ENCODE measurements around the gene AATK. TPM values are rescaled to one million over a fixed set of nuclear protein-coding genes. Genes with fewer than 3 reads are reported as not detected.

The AATK gene
- total and polyA plus RNA-seq, 9 of the 15 experiments (the other 6 are each of a cell fraction or from before 2014, with no cell fraction given), result 0.11 to 0.55 (median 0.38) TPM; not detected in 5

- TF ChIP-seq ZNF263 (CRISPR knock-in tag; IDR thresholded peaks at IDR 0.05; ENCODE audit: borderline replicate concordance) (peak; percentile 40; the same call in 1 of the 2 replicates), ZFP36 (IDR thresholded peaks at IDR 0.05; ENCODE audit: low read depth, low read length, partially characterized antibody) (peak; percentile 31), NR1H2 (CRISPR knock-in tag; IDR thresholded peaks at IDR 0.05) (no peak), ZNF384 (IDR thresholded peaks at IDR 0.05; ENCODE audit: low read depth, low read length) (peak; percentile 84), HNRNPLL (IDR thresholded peaks at IDR 0.05; ENCODE audit: low read depth, low read length, poor library complexity, severe bottlenecking) (peak; percentile 41), NRF1 (conservative IDR thresholded peaks at IDR 0.05 in 1 of 2, IDR thresholded peaks at IDR 0.05 in 1 of 2) (peak; percentile 19 to 54; a peak in 3 of 4 replicates), MXI1 (IDR thresholded peaks at IDR 0.05; ENCODE audit: low read depth, low read length) (peak; percentile 98), DPF2 (IDR thresholded peaks at IDR 0.05) (peak; percentile 92), ZNF239 (CRISPR knock-in tag; IDR thresholded peaks at IDR 0.05) (no peak), RCOR1 (IDR thresholded peaks at IDR 0.05; ENCODE audit: borderline replicate concordance in 1 of 2, low read depth in 2 of 2, low read length in 2 of 2) (peak; percentile 81 to 97), PYGO2 (tag; IDR thresholded peaks at IDR 0.05) (no peak), MECOM (CRISPR knock-in tag; IDR thresholded peaks at IDR 0.05) (0 out of 2 replicates have a peak, but pooled peaks have one; percentile 47), ID3 (CRISPR knock-in tag; IDR thresholded peaks at IDR 0.05) (no peak), ID3 (tag; IDR thresholded peaks at IDR 0.05) (peak; percentile 45; the same call in 1 of the 2 replicates), ZNF445 (CRISPR knock-in tag; IDR thresholded peaks at IDR 0.05; ENCODE audit: low read depth) (no peak), ELK3 (CRISPR knock-in tag; IDR thresholded peaks at IDR 0.05) (no peak), ZBTB2 (IDR thresholded peaks at IDR 0.05) (peak; percentile 61; the same call in 1 of the 2 replicates)
- TF ChIP-seq, protein P1, sequence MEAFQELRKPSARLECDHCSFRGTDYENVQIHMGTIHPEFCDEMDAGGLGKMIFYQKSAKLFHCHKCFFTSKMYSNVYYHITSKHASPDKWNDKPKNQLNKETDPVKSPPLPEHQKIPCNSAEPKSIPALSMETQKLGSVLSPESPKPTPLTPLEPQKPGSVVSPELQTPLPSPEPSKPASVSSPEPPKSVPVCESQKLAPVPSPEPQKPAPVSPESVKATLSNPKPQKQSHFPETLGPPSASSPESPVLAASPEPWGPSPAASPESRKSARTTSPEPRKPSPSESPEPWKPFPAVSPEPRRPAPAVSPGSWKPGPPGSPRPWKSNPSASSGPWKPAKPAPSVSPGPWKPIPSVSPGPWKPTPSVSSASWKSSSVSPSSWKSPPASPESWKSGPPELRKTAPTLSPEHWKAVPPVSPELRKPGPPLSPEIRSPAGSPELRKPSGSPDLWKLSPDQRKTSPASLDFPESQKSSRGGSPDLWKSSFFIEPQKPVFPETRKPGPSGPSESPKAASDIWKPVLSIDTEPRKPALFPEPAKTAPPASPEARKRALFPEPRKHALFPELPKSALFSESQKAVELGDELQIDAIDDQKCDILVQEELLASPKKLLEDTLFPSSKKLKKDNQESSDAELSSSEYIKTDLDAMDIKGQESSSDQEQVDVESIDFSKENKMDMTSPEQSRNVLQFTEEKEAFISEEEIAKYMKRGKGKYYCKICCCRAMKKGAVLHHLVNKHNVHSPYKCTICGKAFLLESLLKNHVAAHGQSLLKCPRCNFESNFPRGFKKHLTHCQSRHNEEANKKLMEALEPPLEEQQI (IDR thresholded peaks at IDR 0.05), result no peak
- TF ChIP-seq, protein P2, sequence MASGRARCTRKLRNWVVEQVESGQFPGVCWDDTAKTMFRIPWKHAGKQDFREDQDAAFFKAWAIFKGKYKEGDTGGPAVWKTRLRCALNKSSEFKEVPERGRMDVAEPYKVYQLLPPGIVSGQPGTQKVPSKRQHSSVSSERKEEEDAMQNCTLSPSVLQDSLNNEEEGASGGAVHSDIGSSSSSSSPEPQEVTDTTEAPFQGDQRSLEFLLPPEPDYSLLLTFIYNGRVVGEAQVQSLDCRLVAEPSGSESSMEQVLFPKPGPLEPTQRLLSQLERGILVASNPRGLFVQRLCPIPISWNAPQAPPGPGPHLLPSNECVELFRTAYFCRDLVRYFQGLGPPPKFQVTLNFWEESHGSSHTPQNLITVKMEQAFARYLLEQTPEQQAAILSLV (tag; IDR thresholded peaks at IDR 0.05), result no peak
Measured at GRCh38 chr17:81094509-81095382, 71.3 kb downstream of the AATK start (continued).
